Neural progenitor cell (in vitro differentiated cells): ENCODE results near the gene TENM3.

ENCODE experiments used
- EZH2 ChIP-seq: fragments of 200-600 bp; sonication (generic); IDR thresholded peaks from 2 replicates; pipeline ENCODE4 v1.6.1; 2017; ENCODE audit warnings: antibody characterized with exemption, mild to moderate bottlenecking, moderate library complexity
- EZH2phosphoT487 ChIP-seq: fragments of 200-600 bp; sonication (generic); IDR thresholded peaks from 2 replicates; pipeline ENCODE4 v1.6.1; 2017; ENCODE audit warnings: antibody characterized with exemption
- TF ChIP-seq, protein P1 (sequence below): fragments of 200-600 bp; sonication (generic); IDR thresholded peaks from 2 replicates; pipeline ENCODE4 v1.5.1; 2017; ENCODE audit warnings: antibody characterized with exemption, mild to moderate bottlenecking

DNA sequence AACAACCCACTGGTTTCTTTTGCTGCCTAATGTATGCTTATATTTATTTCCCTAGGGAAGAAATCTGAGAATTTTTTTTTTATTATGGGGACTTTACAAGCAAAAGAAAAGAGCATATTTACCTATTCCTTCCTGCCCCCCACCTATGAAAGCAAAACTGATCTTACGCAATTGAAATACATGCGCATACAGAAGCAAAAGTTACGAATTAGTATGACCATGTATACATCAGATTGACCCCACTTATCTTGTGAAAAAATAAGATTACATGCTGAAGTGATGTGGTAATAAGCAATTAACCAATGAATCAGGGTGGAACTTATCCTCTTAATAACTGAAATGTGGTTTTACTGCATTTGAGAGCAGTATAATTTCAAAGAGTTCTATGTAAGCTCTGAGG lies 151.0 kb downstream of the TENM3 start:
- TF ChIP-seq, protein P1, sequence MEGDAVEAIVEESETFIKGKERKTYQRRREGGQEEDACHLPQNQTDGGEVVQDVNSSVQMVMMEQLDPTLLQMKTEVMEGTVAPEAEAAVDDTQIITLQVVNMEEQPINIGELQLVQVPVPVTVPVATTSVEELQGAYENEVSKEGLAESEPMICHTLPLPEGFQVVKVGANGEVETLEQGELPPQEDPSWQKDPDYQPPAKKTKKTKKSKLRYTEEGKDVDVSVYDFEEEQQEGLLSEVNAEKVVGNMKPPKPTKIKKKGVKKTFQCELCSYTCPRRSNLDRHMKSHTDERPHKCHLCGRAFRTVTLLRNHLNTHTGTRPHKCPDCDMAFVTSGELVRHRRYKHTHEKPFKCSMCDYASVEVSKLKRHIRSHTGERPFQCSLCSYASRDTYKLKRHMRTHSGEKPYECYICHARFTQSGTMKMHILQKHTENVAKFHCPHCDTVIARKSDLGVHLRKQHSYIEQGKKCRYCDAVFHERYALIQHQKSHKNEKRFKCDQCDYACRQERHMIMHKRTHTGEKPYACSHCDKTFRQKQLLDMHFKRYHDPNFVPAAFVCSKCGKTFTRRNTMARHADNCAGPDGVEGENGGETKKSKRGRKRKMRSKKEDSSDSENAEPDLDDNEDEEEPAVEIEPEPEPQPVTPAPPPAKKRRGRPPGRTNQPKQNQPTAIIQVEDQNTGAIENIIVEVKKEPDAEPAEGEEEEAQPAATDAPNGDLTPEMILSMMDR: no peak
- TF ChIP-seq EZH2 (no peak), EZH2phosphoT487 (no peak)
